ENCODE results near the gene TCEA2.

- TF ChIP-seq, protein P1, sequence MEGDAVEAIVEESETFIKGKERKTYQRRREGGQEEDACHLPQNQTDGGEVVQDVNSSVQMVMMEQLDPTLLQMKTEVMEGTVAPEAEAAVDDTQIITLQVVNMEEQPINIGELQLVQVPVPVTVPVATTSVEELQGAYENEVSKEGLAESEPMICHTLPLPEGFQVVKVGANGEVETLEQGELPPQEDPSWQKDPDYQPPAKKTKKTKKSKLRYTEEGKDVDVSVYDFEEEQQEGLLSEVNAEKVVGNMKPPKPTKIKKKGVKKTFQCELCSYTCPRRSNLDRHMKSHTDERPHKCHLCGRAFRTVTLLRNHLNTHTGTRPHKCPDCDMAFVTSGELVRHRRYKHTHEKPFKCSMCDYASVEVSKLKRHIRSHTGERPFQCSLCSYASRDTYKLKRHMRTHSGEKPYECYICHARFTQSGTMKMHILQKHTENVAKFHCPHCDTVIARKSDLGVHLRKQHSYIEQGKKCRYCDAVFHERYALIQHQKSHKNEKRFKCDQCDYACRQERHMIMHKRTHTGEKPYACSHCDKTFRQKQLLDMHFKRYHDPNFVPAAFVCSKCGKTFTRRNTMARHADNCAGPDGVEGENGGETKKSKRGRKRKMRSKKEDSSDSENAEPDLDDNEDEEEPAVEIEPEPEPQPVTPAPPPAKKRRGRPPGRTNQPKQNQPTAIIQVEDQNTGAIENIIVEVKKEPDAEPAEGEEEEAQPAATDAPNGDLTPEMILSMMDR (IDR thresholded peaks at IDR 0.05): no peak
- no peak for TF ChIP-seq TCF7L2 (IDR thresholded peaks at IDR 0.05; ENCODE audit: low read depth, low read length)
- no peak for TF ChIP-seq POLR2AphosphoS5 (IDR thresholded peaks at IDR 0.05; ENCODE audit: low read depth, low read length)
Observed at GRCh38 chr20:64121586-64121985, 58.6 kb downstream of the TCEA2 start.

Measured in Panc1 (cell line).